Inflammatory macrophage (primary cell): ENCODE measurements around the gene MAP1B.

Experiments
- DNase-seq, 2 donors: peaks; one replicate each; pipeline ENCODE4 v3.0.0-alpha.2; 2020 to 2022

The MAP1B gene

DNA sequence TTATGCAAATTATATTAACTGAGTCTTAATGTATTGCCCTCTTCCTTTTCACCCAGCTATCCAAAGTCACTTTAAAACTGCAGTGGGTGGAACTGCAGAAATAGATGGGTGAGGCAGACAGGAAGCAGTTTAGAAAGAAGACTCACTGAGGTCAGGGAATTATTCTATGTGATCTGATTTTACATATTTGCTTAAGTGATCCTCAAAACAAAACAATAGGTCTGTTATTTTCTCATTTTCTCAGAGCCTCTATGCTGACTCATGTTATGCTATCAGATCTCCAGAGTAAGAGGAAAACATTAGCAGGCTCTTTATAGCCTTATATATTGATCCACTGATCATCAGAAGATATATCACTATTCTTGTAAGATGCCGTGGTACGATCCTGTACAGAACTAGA is 149.3 kb downstream of the MAP1B start:
- no peak for DNase-seq
